ENCODE results near the gene EME2. TPM values are rescaled to one million over a fixed set of nuclear protein-coding genes. Genes with fewer than 3 reads are reported as not detected.

Gene EME2
- total and polyA plus RNA-seq, 2 experiments from 2014 or later: 4.1 to 15.0 TPM

GRCh38 chr16:1791943-1792812 lies 19.6 kb downstream of the EME2 start:
- Histone ChIP-seq H3K9me2 (ENCODE audit: insufficient read depth) (no peaks in the 10 kb centered on the region), H4K20me1 (replicated peaks; ENCODE audit: insufficient read depth) (no peaks in the 10 kb centered on the region), H3K36me3 (ENCODE audit: insufficient read depth) (no peaks in the 10 kb centered on the region), H3K4me2 (no peak overlapping the region), H3K27me3 (ENCODE audit: insufficient read depth) (no peaks in the 10 kb centered on the region), H2AFZ (no peak overlapping the region), H3F3A (replicated peaks; ENCODE audit: low read depth) (no peaks in the 10 kb centered on the region), H3K4me1 (ENCODE audit: insufficient read depth) (no peaks in the 10 kb centered on the region), H3K4me3 (no peak overlapping the region), H3K79me2 (replicated peaks; ENCODE audit: insufficient read depth) (no peaks in the 10 kb centered on the region), H3K27ac (ENCODE audit: low read depth) (no peak overlapping the region)
- Mint-ChIP-seq H3K27ac (no peak overlapping the region), H3K4me1 (no peaks in the 10 kb centered on the region), H3K27me3 (ENCODE audit: insufficient read depth, low read depth, poor library complexity) (no peaks in the 10 kb centered on the region), H3K9me3 (peaks cover 11% of the 10 kb centered on the region), H3K4me3 (no peak overlapping the region), H3K36me3 (ENCODE audit: low read depth) (peaks cover 17% of the 10 kb centered on the region)
- TF ChIP-seq STAT1 (IDR thresholded peaks at IDR 0.05; ENCODE audit: unreplicated experiment): no peak
- no peak for TF ChIP-seq EZH2 (IDR thresholded peaks at IDR 0.05; ENCODE audit: low read depth, unreplicated experiment)
- no peak for TF ChIP-seq JUNB (IDR thresholded peaks at IDR 0.05; ENCODE audit: unreplicated experiment)
- no peak for TF ChIP-seq CREB1 (CRISPR knock-in tag; IDR thresholded peaks at IDR 0.05; ENCODE audit: low read depth)
- DNase-seq (ENCODE audit: low spot score) (no peak), ATAC-seq (no peak)

GRCh38 chr16:1792836-1793577 lies 20.4 kb downstream of the EME2 start:
- Mint-ChIP-seq H3K4me1 (no peaks in the 10 kb centered on the region), H3K4me3 (no peak overlapping the region), H3K27me3 (ENCODE audit: insufficient read depth, low read depth, poor library complexity) (no peaks in the 10 kb centered on the region), H3K9me3 (peaks cover 19% of the 10 kb centered on the region), H3K27ac (no peak overlapping the region), H3K36me3 (ENCODE audit: low read depth) (peaks cover 25% of the 10 kb centered on the region)
- Histone ChIP-seq H4K20me1 (replicated peaks; ENCODE audit: insufficient read depth) (no peaks in the 10 kb centered on the region), H3K36me3 (ENCODE audit: insufficient read depth) (no peaks in the 10 kb centered on the region; the same call in 1 of the 2 replicates), H3F3A (replicated peaks; ENCODE audit: low read depth) (no peaks in the 10 kb centered on the region), H3K4me3 (no peak overlapping the region), H2AFZ (no peak overlapping the region), H3K9me2 (ENCODE audit: insufficient read depth) (no peaks in the 10 kb centered on the region), H3K27ac (ENCODE audit: low read depth) (no peak overlapping the region), H3K79me2 (replicated peaks; ENCODE audit: insufficient read depth) (no peaks in the 10 kb centered on the region), H3K27me3 (ENCODE audit: insufficient read depth) (no peaks in the 10 kb centered on the region), H3K4me1 (ENCODE audit: insufficient read depth) (no peaks in the 10 kb centered on the region), H3K4me2 (no peak overlapping the region)
- no peak for ATAC-seq
- TF ChIP-seq STAT1 (IDR thresholded peaks at IDR 0.05; ENCODE audit: unreplicated experiment): no peak
- TF ChIP-seq JUNB (IDR thresholded peaks at IDR 0.05; ENCODE audit: unreplicated experiment): no peak
- no peak for TF ChIP-seq NANOG (IDR thresholded peaks at IDR 0.05; ENCODE audit: borderline replicate concordance)
- TF ChIP-seq ZNF462 (CRISPR knock-in tag; IDR thresholded peaks at IDR 0.05): no peak
- no peak for DNase-seq (ENCODE audit: low spot score)

Measured in GM23338 (cell line).